ENCODE results near the gene DMGDH.
A peak's percentile ranks its signal among the peaks of the same experiment; 100 is the strongest.

Gene DMGDH

DNA sequence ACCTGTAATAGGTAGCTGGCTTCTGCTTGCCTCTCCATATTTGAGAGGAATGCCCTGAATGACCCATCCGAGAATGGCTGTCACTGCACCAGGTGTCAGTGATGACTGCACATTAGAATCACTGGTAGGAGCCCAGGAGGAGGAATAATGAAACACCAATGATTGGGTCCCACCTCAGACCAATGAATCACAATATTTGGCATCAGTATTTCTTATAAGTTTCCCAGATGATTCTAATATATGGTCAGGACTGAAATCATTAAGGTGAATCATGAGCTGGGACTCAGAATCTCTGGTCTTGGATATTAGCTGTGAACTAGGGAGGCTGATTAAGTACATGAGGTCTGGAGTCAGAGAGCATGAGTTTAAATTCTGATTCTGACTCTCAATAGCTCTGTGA lies 107.7 kb downstream of the DMGDH start:
- no peak for TF ChIP-seq RARB (CRISPR knock-in tag; IDR thresholded peaks at IDR 0.05)
- TF ChIP-seq BACH2 (CRISPR knock-in tag; IDR thresholded peaks at IDR 0.05; ENCODE audit: borderline replicate concordance), result no peak
- no peak for TF ChIP-seq TOX (CRISPR knock-in tag; IDR thresholded peaks at IDR 0.05; ENCODE audit: borderline replicate concordance)
- no peak for TF ChIP-seq OSR1 (CRISPR knock-in tag; IDR thresholded peaks at IDR 0.05)
- TF ChIP-seq SNAI2 (CRISPR knock-in tag; IDR thresholded peaks at IDR 0.05), result no peak
- TF ChIP-seq, protein P1, sequence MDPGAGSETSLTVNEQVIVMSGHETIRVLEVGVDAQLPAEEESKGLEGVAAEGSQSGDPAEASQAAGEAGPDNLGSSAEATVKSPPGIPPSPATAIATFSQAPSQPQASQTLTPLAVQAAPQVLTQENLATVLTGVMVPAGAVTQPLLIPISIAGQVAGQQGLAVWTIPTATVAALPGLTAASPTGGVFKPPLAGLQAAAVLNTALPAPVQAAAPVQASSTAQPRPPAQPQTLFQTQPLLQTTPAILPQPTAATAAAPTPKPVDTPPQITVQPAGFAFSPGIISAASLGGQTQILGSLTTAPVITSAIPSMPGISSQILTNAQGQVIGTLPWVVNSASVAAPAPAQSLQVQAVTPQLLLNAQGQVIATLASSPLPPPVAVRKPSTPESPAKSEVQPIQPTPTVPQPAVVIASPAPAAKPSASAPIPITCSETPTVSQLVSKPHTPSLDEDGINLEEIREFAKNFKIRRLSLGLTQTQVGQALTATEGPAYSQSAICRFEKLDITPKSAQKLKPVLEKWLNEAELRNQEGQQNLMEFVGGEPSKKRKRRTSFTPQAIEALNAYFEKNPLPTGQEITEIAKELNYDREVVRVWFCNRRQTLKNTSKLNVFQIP (CRISPR knock-in tag; IDR thresholded peaks at IDR 0.05; ENCODE audit: borderline replicate concordance, low read depth), result no peak
- TF ChIP-seq ZC3H10 (CRISPR knock-in tag; IDR thresholded peaks at IDR 0.05), result no peak

GRCh38 chr5:78959767-78960166 lies 109.7 kb downstream of the DMGDH start:
- TF ChIP-seq TCF4 (CRISPR knock-in tag; IDR thresholded peaks at IDR 0.05; ENCODE audit: borderline replicate concordance) (peak; percentile 42; the same call in 1 of the 2 replicates), ISL1 (CRISPR knock-in tag; IDR thresholded peaks at IDR 0.05) (no peak), ARNTL (CRISPR knock-in tag; IDR thresholded peaks at IDR 0.05; ENCODE audit: borderline replicate concordance, low read depth) (no peak)
- ATAC-seq, result no peak

More for the DNA sequence above, 107.7 kb downstream of the DMGDH start:
- ATAC-seq, result no peak

DNA sequence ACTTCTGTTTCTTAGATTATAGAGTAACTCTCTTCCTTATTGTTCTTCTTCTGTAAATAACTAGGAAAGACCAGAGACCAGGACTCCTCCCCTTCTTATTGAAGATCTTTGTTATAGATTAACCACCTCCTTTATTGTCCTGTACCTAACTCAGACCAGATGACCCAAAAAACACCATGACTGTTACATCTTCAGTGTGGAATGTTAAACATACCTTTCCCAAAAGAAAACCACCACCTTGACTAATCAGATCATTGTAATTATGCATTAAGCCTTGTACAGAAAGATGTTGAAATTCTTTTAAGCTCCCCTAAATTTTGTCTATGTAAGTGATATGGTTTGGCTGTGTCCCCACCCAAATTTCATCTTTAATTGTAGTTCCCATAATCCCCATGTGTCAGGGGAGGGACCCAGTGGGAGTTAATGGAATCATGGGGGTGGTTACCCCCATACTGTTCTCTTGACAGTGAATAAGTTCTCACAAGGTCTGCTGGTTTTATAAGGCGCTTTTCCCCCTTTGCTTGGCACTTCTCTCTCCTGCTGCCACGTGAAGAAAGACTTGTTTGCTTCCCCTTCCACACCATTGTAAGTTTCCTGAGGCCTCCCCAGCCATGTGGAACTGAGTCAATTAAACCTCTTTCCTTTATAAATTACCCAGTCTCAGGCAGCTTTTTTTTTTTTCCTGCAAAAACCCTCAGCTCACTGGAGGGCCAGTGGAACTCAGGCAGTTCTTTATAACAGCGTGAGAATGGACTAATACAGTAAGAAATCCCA lies 110.6 kb downstream of the DMGDH start:
- TF ChIP-seq ZFP3 (CRISPR knock-in tag; IDR thresholded peaks at IDR 0.05) (no peak), GLIS3 (CRISPR knock-in tag; IDR thresholded peaks at IDR 0.05) (no peak), CSDC2 (CRISPR knock-in tag; IDR thresholded peaks at IDR 0.05) (no peak), ARNTL (CRISPR knock-in tag; IDR thresholded peaks at IDR 0.05; ENCODE audit: borderline replicate concordance, low read depth) (no peak), TCF4 (CRISPR knock-in tag; IDR thresholded peaks at IDR 0.05; ENCODE audit: borderline replicate concordance) (no peak), PATZ1 (CRISPR knock-in tag; IDR thresholded peaks at IDR 0.05; ENCODE audit: borderline replicate concordance) (no peak), ISL1 (CRISPR knock-in tag; IDR thresholded peaks at IDR 0.05) (no peak), SNAI2 (CRISPR knock-in tag; IDR thresholded peaks at IDR 0.05) (no peak), ZC3H10 (CRISPR knock-in tag; IDR thresholded peaks at IDR 0.05) (no peak), ESRRG (CRISPR knock-in tag; IDR thresholded peaks at IDR 0.05) (no peak)
- TF ChIP-seq, protein P1 (CRISPR knock-in tag; IDR thresholded peaks at IDR 0.05; ENCODE audit: borderline replicate concordance, low read depth), result no peak
- TF ChIP-seq, protein P2, sequence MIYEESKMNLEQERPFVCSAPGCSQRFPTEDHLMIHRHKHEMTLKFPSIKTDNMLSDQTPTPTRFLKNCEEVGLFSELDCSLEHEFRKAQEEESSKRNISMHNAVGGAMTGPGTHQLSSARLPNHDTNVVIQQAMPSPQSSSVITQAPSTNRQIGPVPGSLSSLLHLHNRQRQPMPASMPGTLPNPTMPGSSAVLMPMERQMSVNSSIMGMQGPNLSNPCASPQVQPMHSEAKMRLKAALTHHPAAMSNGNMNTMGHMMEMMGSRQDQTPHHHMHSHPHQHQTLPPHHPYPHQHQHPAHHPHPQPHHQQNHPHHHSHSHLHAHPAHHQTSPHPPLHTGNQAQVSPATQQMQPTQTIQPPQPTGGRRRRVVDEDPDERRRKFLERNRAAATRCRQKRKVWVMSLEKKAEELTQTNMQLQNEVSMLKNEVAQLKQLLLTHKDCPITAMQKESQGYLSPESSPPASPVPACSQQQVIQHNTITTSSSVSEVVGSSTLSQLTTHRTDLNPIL (CRISPR knock-in tag; IDR thresholded peaks at IDR 0.05; ENCODE audit: low read depth), result no peak
- no peak for ATAC-seq

DNA sequence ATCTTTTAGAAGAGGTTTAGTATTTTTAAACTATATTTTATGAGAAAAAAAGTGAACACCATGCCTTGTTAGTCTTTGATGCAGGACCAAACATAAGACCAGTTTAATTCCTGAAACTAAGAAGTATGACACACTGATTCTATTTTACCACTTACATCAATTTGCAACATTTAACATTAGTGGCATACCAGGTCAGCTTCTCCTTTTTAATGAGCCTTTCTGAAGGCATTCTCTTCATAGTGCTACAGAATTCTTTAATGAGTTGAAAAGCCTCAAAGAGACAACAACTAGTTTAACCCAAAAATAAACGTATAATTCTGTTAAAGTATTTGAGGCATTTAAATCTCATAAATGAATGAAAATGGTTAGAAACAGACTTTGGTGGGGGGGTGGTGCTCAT lies 112.6 kb downstream of the DMGDH start:
- ATAC-seq, result no peak
- TF ChIP-seq, protein P3, sequence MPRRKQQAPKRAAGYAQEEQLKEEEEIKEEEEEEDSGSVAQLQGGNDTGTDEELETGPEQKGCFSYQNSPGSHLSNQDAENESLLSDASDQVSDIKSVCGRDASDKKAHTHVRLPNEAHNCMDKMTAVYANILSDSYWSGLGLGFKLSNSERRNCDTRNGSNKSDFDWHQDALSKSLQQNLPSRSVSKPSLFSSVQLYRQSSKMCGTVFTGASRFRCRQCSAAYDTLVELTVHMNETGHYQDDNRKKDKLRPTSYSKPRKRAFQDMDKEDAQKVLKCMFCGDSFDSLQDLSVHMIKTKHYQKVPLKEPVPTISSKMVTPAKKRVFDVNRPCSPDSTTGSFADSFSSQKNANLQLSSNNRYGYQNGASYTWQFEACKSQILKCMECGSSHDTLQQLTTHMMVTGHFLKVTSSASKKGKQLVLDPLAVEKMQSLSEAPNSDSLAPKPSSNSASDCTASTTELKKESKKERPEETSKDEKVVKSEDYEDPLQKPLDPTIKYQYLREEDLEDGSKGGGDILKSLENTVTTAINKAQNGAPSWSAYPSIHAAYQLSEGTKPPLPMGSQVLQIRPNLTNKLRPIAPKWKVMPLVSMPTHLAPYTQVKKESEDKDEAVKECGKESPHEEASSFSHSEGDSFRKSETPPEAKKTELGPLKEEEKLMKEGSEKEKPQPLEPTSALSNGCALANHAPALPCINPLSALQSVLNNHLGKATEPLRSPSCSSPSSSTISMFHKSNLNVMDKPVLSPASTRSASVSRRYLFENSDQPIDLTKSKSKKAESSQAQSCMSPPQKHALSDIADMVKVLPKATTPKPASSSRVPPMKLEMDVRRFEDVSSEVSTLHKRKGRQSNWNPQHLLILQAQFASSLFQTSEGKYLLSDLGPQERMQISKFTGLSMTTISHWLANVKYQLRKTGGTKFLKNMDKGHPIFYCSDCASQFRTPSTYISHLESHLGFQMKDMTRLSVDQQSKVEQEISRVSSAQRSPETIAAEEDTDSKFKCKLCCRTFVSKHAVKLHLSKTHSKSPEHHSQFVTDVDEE (CRISPR knock-in tag; IDR thresholded peaks at IDR 0.05), result no peak
- TF ChIP-seq CSDC2 (CRISPR knock-in tag; IDR thresholded peaks at IDR 0.05) (no peak), RARB (CRISPR knock-in tag; IDR thresholded peaks at IDR 0.05) (no peak), ARNTL (CRISPR knock-in tag; IDR thresholded peaks at IDR 0.05; ENCODE audit: borderline replicate concordance, low read depth) (no peak), BACH2 (CRISPR knock-in tag; IDR thresholded peaks at IDR 0.05; ENCODE audit: borderline replicate concordance) (no peak), GLIS3 (CRISPR knock-in tag; IDR thresholded peaks at IDR 0.05) (no peak), ZFP3 (CRISPR knock-in tag; IDR thresholded peaks at IDR 0.05) (no peak), ESRRG (CRISPR knock-in tag; IDR thresholded peaks at IDR 0.05) (no peak), SNAI2 (CRISPR knock-in tag; IDR thresholded peaks at IDR 0.05) (no peak)
- TF ChIP-seq, protein P1 (CRISPR knock-in tag; IDR thresholded peaks at IDR 0.05; ENCODE audit: borderline replicate concordance, low read depth), result no peak
- TF ChIP-seq, protein P4, sequence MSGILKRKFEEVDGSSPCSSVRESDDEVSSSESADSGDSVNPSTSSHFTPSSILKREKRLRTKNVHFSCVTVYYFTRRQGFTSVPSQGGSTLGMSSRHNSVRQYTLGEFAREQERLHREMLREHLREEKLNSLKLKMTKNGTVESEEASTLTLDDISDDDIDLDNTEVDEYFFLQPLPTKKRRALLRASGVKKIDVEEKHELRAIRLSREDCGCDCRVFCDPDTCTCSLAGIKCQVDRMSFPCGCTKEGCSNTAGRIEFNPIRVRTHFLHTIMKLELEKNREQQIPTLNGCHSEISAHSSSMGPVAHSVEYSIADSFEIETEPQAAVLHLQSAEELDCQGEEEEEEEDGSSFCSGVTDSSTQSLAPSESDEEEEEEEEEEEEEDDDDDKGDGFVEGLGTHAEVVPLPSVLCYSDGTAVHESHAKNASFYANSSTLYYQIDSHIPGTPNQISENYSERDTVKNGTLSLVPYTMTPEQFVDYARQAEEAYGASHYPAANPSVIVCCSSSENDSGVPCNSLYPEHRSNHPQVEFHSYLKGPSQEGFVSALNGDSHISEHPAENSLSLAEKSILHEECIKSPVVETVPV (CRISPR knock-in tag; IDR thresholded peaks at IDR 0.05), result no peak

Data from SK-N-SH treated with all-trans-retinoic acid at 6 μM for 48 hours (cell line).